GM10266 (cell line): ENCODE measurements around the gene SKOR2.
"Not testable (repeated sequence)": the region's sequence is repeated elsewhere in the genome, so short reads cannot be mapped to it uniquely, and the experiment has no call there.

Experiments
- DNase-seq: peaks from one replicate; pipeline ENCODE4 v3.0.0; 2012; ENCODE audit errors: extremely low spot score
- CTCF ChIP-seq: IDR thresholded peaks from 2 replicates; pipeline ENCODE4 v1.5.1; 2012; ENCODE audit warnings: mild to moderate bottlenecking, low read depth; ENCODE audit not compliant: control insufficient read depth, insufficient read depth; ENCODE audit errors: missing control alignments

SKOR2 gene

GRCh38 chr18:47215554-47216138 lies 35.8 kb downstream of the SKOR2 start:
- DNase-seq: peak; percentile 31
- TF ChIP-seq CTCF: peak; percentile 58

- DNase-seq: no peak
- TF ChIP-seq CTCF: no peak
These were observed 42.3 kb downstream of the SKOR2 start for GRCh38 chr18:47209171-47209570.

- TF ChIP-seq CTCF: no peak
- no peak for DNase-seq
These were observed 44.4 kb downstream of the SKOR2 start for GRCh38 chr18:47206945-47207637.

GRCh38 chr18:47204908-47205522 lies 46.4 kb downstream of the SKOR2 start:
- DNase-seq: peak; percentile 35
- peak; percentile 70 for TF ChIP-seq CTCF

- DNase-seq: no peak
- TF ChIP-seq CTCF: no peak
These were observed 47.6 kb downstream of the SKOR2 start for GRCh38 chr18:47203626-47204464.

GRCh38 chr18:47195961-47196360 lies 55.5 kb downstream of the SKOR2 start:
- not testable (repeated sequence) for DNase-seq

- no peak for TF ChIP-seq CTCF
- no peak for DNase-seq
These were observed 59.5 kb downstream of the SKOR2 start for GRCh38 chr18:47191961-47192360.
